ENCODE measurements around the gene GNB5.

The GNB5 gene

GRCh38 chr15:52206446-52206845, 15.3 kb upstream of the GNB5 start:
- DNase-seq: no peak

GRCh38 chr15:52204657-52205056, 13.5 kb upstream of the GNB5 start:
- no peak for DNase-seq

GRCh38 chr15:52200831-52201365, 9.7 kb upstream of the GNB5 start:
- DNase-seq: no peak

GRCh38 chr15:52199271-52199670, 8.1 kb upstream of the GNB5 start:
- DNase-seq: no peak

GRCh38 chr15:52196891-52197290, 5.7 kb upstream of the GNB5 start:
- no peak for DNase-seq

- DNase-seq: no peak
Observed at GRCh38 chr15:52193791-52194190, 2.6 kb upstream of the GNB5 start.

GRCh38 chr15:52193321-52193720, 2.1 kb upstream of the GNB5 start:
- no peak for DNase-seq

GRCh38 chr15:52186651-52187486, 4.3 kb downstream of the GNB5 start:
- peak in 1 of 2 experiments; percentile 0 for DNase-seq

- DNase-seq: peak in 1 of 2 experiments; percentile 3
Observed at GRCh38 chr15:52185151-52185561, 6.0 kb downstream of the GNB5 start.

- DNase-seq: no peak
Observed at GRCh38 chr15:52184721-52185120, 6.5 kb downstream of the GNB5 start.

- peak; percentile 37 to 42 for DNase-seq
Observed at GRCh38 chr15:52183562-52184173, 7.5 kb downstream of the GNB5 start.

- DNase-seq: peak in 1 of 2 experiments; percentile 11
Observed at GRCh38 chr15:52181938-52182780, 9.0 kb downstream of the GNB5 start.

GRCh38 chr15:52180851-52181450, 10.2 kb downstream of the GNB5 start:
- DNase-seq: peak in 1 of 2 experiments; percentile 3

- peak; percentile 29 to 41 for DNase-seq
Observed at GRCh38 chr15:52180196-52180835, 10.9 kb downstream of the GNB5 start.

GRCh38 chr15:52179278-52180195, 11.7 kb downstream of the GNB5 start:
- peak; percentile 89 to 91 for DNase-seq

- no peak for DNase-seq
Observed at GRCh38 chr15:52178765-52179164, 12.4 kb downstream of the GNB5 start.

GRCh38 chr15:52172869-52173268, 18.3 kb downstream of the GNB5 start:
- no peak for DNase-seq

GRCh38 chr15:52171807-52172206, 19.4 kb downstream of the GNB5 start:
- peak in 1 of 2 experiments; percentile 1 for DNase-seq

- DNase-seq: peak in 1 of 2 experiments; percentile 15
Observed at GRCh38 chr15:52171386-52171785, 19.8 kb downstream of the GNB5 start.

- peak in 1 of 2 experiments; percentile 10 for DNase-seq
Observed at GRCh38 chr15:52170199-52170598, 21.0 kb downstream of the GNB5 start.
